ENCODE measurements around the gene SGCE.

DNA sequence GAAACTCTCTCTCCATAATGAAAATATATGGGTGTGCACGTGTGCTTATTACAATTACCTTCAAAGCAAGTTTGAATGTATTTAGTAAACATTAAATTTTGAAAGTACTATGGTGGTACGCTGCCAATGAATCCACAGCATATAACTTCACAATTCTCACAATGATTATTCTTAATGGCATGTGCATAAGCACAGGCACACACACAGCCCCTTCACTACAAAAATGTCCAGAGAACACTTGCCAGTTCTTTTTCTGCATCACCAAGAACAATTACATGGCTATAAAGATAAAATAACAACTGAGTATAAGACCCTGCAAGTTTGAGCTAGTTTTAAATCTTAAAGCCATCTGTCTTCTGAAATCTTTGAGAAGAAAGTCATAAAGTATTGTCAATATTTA, 22.2 kb downstream of the SGCE start:
- TF ChIP-seq SP2 (tag by site-specific recombination; IDR thresholded peaks at IDR 0.05) (no peak), ZNF239 (tag by site-specific recombination; IDR thresholded peaks at IDR 0.05) (no peak), FEZF1 (tag by site-specific recombination; IDR thresholded peaks at IDR 0.05) (peak; percentile 13; the same call in 1 of the 2 replicates), ZNF621 (tag by site-specific recombination; IDR thresholded peaks at IDR 0.05) (no peak), YY1 (tag by site-specific recombination; IDR thresholded peaks at IDR 0.05) (no peak), ZNF558 (tag by site-specific recombination; IDR thresholded peaks at IDR 0.05) (no peak)
- TF ChIP-seq, protein P1, sequence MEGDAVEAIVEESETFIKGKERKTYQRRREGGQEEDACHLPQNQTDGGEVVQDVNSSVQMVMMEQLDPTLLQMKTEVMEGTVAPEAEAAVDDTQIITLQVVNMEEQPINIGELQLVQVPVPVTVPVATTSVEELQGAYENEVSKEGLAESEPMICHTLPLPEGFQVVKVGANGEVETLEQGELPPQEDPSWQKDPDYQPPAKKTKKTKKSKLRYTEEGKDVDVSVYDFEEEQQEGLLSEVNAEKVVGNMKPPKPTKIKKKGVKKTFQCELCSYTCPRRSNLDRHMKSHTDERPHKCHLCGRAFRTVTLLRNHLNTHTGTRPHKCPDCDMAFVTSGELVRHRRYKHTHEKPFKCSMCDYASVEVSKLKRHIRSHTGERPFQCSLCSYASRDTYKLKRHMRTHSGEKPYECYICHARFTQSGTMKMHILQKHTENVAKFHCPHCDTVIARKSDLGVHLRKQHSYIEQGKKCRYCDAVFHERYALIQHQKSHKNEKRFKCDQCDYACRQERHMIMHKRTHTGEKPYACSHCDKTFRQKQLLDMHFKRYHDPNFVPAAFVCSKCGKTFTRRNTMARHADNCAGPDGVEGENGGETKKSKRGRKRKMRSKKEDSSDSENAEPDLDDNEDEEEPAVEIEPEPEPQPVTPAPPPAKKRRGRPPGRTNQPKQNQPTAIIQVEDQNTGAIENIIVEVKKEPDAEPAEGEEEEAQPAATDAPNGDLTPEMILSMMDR (tag by site-specific recombination; IDR thresholded peaks at IDR 0.05) = no peak

Measured in HEK293 (cell line).